Panc1 (cell line): Measurements from ENCODE around the gene F2. TPM values are rescaled to one million over a fixed set of nuclear protein-coding genes. Genes with fewer than 3 reads are reported as not detected.
"Not testable (repeated sequence)": the region's sequence is repeated elsewhere in the genome, so short reads cannot be mapped to it uniquely, and the experiment has no call there.

Experiments
- ATAC-seq: fragments of 200-7000 bp; cut with Tn5 transposase; 2 replicates; pipeline ENCODE4 v1.9.1; 2020; ENCODE audit warnings: mild to moderate bottlenecking, moderate library complexity
- BruUV-seq: library from RNA; stranded (reverse); fragments of 400-500 nt; replicated peaks from 2 replicates; lab custom pipeline; 2021; lab: Mats Ljungman, UMichigan
- CTCF ChIA-PET: fragments of 300-600 bp; sonication (Branson Sonifier 250); formaldehyde crosslinking; loops from one replicate; lab custom pipeline; 2022; ENCODE audit warnings: antibody characterized with exemption; lab: Charles Lee
- POLR2A ChIA-PET: fragments of 300-600 bp; sonication (Branson Sonifier 250); formaldehyde crosslinking; loops from one replicate; lab custom pipeline; 2022; ENCODE audit warnings: antibody characterized with exemption; lab: Charles Lee
- DNase-seq: peaks from one replicate; pipeline ENCODE4 v3.0.0-alpha.2; 2010; ENCODE audit warnings: low read depth, low spot score
- H3K27ac ChIP-seq: 2 replicates; pipeline ENCODE4 v1.5.1; 2011; ENCODE audit warnings: mild to moderate bottlenecking, low read length, inconsistent platforms
- H3K27me3 ChIP-seq: fragments of 200-500 bp; sonication (Bioruptor generic); 2 replicates; pipeline ENCODE4 v1.6.0; 2014; ENCODE audit warnings: low read length, inconsistent platforms; ENCODE audit not compliant: control insufficient read depth, insufficient read depth
- H3K36me3 ChIP-seq: fragments of 200-500 bp; sonication (Bioruptor generic); 2 replicates; pipeline ENCODE4 v1.5.1; 2014; ENCODE audit warnings: inconsistent platforms, mild to moderate bottlenecking, low read length, moderate library complexity; ENCODE audit not compliant: control insufficient read depth, insufficient read depth
- H3K4me1 ChIP-seq: 2 replicates; pipeline ENCODE4 v1.5.1; 2011; ENCODE audit warnings: inconsistent platforms, mild to moderate bottlenecking, low read length, moderate library complexity; ENCODE audit not compliant: control insufficient read depth, insufficient read depth
- H3K4me3 ChIP-seq, 2 experiments: 2 replicates each; pipeline ENCODE4 v1.5.1; 2011 to 2012; ENCODE audit warnings: low read depth in 2 of 2, low read length in 2 of 2, mild to moderate bottlenecking in 2 of 2, inconsistent platforms in 1 of 2, moderate library complexity in 1 of 2
- H3K9me3 ChIP-seq: fragments of 200-500 bp; sonication (Bioruptor generic); 2 replicates; pipeline ENCODE4 v1.5.1; 2014; ENCODE audit warnings: low read depth, mild to moderate bottlenecking, inconsistent platforms, low read length, moderate library complexity; ENCODE audit not compliant: control insufficient read depth, insufficient read depth
- POLR2AphosphoS5 ChIP-seq: IDR thresholded peaks from 2 replicates; pipeline ENCODE4 v1.6.1; 2012; ENCODE audit warnings: mild to moderate bottlenecking, low read depth, low read length, moderate library complexity
- SIN3A ChIP-seq: IDR thresholded peaks from 2 replicates; pipeline ENCODE4 v1.6.1; 2012; ENCODE audit warnings: low read depth, mild to moderate bottlenecking, low read length, moderate library complexity, borderline replicate concordance; ENCODE audit not compliant: insufficient read depth
- TCF7L2 ChIP-seq: IDR thresholded peaks from 2 replicates; pipeline ENCODE4 v1.6.1; 2011; ENCODE audit warnings: mild to moderate bottlenecking, low read depth, low read length, inconsistent platforms
- in situ Hi-C: cut with HindIII; loops from 2 replicates; pipeline ENCODE4 v1.10.0; 2016; ENCODE audit warnings: low sequenced_read_pairs, low pct_unique_long_range_greater_than_20kb
- intact Hi-C: fragments of 100-400 bp; cut with micrococcal nuclease; formaldehyde crosslinking; loops from one replicate; pipeline ENCODE4 v1.10.0; 2022; ENCODE audit not compliant: unreplicated experiment
- total RNA-seq: library from RNA; stranded (reverse); gene quantifications from one replicate; pipeline ENCODE4 v1.2.1, GENCODE V29; 2021; ENCODE audit not compliant: unreplicated experiment
- TF ChIP-seq, protein P1 (sequence below): fragments of 450-650 bp; IDR thresholded peaks from 2 replicates; pipeline ENCODE4 v1.5.1; 2017; ENCODE audit warnings: mild to moderate bottlenecking
- TF ChIP-seq, protein P2 (sequence below), 2 experiments: IDR thresholded peaks; 2 replicates each; pipeline ENCODE4 v1.6.1; 2011 to 2012; ENCODE audit warnings: low read depth in 2 of 2, control low read depth in 1 of 2, low read length in 1 of 2, mild to moderate bottlenecking in 1 of 2, moderate library complexity in 1 of 2; ENCODE audit not compliant: insufficient read depth in 1 of 2

Gene F2
- total RNA-seq, 1 experiment from 2014 or later = 0.64 TPM

DNA sequence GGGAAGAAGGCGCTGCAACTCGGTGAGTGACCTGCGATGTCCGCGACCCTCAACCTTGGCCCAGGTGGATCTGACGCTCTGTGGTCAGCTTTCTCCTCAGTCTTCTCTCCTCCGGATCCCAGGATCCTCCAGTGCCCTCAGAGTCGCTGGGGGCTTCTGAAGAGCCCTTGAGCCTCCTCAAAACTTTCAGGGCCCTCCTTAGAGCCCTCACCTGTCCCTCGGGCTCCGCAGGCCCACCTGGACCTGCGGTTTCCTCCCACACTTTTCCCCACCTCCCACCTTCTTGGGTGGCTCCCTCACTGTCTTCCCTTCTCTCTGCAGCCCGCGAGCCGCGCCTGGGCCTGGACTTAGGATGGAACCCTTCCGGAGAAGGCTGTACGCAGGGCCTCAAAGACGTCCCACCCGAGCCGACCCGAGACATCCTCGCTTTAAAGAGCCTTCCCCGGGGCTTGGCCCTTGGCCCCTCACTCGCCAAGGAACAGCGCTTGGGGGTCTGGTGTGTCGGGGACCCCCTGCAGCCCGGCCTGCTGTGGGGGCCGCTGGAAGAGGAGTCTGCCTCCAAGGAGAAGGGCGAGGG, 17.8 kb upstream of the F2 start:
- Histone ChIP-seq H3K4me1 (peaks cover 8% of the 10 kb centered on the region; the same call in 1 of the 2 replicates), H3K27ac (peak overlapping the region; percentile 99), H3K9me3 (no peaks in the 10 kb centered on the region), H3K36me3 (peaks cover 10% of the 10 kb centered on the region), H3K4me3 (peak overlapping the region; percentile 90 to 99), H3K27me3 (no peaks in the 10 kb centered on the region)
- TF ChIP-seq POLR2AphosphoS5 = no peak
- in situ Hi-C loops (no loop called here), intact Hi-C loops (no loop called here)
- ChIA-PET CTCF (no interaction called here), POLR2A (interaction anchor here (0.6 kb wide), 1 partner anchor 36 kb away, joined by 3 read pairs; no protein-coding TSS in a partner anchor)
- DNase-seq = no peak
- ATAC-seq = peak; percentile 17
- BruUV-seq = TSS peak; percentile 89

DNA sequence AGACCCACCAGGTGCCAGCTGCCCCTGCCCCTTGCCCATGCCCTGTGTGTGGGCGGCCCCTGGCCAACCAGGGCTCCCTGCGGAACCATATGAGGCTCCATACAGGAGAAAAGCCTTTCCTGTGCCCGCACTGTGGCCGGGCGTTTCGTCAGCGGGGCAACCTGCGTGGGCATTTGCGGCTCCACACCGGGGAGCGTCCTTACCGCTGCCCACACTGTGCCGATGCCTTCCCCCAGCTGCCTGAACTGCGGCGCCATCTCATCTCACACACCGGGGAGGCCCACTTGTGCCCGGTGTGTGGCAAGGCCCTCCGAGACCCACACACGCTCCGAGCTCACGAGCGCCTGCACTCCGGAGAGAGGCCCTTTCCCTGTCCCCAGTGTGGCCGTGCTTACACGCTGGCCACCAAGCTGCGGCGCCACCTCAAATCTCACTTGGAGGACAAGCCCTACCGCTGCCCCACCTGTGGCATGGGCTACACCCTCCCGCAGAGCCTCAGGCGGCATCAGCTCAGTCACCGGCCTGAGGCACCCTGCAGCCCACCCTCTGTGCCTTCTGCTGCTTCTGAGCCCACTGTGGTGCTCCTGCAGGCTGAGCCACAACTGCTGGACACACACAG, 13.8 kb upstream of the F2 start:
- DNase-seq (no peak), ATAC-seq (no peak)
- Histone ChIP-seq H3K4me3 (no peak overlapping the region), H3K9me3 (no peaks in the 10 kb centered on the region), H3K36me3 (peaks cover 10% of the 10 kb centered on the region), H3K27ac (no peak overlapping the region), H3K27me3 (no peaks in the 10 kb centered on the region), H3K4me1 (peaks cover 8% of the 10 kb centered on the region; the same call in 1 of the 2 replicates)
- in situ Hi-C loops = no loop called here
- POLR2A ChIA-PET = no interaction called here
- intact Hi-C loops = no loop called here
- no peak for TF ChIP-seq POLR2AphosphoS5
- TF ChIP-seq, protein P1, sequence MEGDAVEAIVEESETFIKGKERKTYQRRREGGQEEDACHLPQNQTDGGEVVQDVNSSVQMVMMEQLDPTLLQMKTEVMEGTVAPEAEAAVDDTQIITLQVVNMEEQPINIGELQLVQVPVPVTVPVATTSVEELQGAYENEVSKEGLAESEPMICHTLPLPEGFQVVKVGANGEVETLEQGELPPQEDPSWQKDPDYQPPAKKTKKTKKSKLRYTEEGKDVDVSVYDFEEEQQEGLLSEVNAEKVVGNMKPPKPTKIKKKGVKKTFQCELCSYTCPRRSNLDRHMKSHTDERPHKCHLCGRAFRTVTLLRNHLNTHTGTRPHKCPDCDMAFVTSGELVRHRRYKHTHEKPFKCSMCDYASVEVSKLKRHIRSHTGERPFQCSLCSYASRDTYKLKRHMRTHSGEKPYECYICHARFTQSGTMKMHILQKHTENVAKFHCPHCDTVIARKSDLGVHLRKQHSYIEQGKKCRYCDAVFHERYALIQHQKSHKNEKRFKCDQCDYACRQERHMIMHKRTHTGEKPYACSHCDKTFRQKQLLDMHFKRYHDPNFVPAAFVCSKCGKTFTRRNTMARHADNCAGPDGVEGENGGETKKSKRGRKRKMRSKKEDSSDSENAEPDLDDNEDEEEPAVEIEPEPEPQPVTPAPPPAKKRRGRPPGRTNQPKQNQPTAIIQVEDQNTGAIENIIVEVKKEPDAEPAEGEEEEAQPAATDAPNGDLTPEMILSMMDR = no peak
- TF ChIP-seq, protein P2, sequence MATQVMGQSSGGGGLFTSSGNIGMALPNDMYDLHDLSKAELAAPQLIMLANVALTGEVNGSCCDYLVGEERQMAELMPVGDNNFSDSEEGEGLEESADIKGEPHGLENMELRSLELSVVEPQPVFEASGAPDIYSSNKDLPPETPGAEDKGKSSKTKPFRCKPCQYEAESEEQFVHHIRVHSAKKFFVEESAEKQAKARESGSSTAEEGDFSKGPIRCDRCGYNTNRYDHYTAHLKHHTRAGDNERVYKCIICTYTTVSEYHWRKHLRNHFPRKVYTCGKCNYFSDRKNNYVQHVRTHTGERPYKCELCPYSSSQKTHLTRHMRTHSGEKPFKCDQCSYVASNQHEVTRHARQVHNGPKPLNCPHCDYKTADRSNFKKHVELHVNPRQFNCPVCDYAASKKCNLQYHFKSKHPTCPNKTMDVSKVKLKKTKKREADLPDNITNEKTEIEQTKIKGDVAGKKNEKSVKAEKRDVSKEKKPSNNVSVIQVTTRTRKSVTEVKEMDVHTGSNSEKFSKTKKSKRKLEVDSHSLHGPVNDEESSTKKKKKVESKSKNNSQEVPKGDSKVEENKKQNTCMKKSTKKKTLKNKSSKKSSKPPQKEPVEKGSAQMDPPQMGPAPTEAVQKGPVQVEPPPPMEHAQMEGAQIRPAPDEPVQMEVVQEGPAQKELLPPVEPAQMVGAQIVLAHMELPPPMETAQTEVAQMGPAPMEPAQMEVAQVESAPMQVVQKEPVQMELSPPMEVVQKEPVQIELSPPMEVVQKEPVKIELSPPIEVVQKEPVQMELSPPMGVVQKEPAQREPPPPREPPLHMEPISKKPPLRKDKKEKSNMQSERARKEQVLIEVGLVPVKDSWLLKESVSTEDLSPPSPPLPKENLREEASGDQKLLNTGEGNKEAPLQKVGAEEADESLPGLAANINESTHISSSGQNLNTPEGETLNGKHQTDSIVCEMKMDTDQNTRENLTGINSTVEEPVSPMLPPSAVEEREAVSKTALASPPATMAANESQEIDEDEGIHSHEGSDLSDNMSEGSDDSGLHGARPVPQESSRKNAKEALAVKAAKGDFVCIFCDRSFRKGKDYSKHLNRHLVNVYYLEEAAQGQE (IDR thresholded peaks at IDR 0.05; ENCODE audit: insufficient read depth in 1 of 2, low read depth in 2 of 2, low read length in 1 of 2) = no peak
- no peak for TF ChIP-seq TCF7L2
- no peak for TF ChIP-seq SIN3A
- CTCF ChIA-PET = no interaction called here
- no TSS peak for BruUV-seq

DNA sequence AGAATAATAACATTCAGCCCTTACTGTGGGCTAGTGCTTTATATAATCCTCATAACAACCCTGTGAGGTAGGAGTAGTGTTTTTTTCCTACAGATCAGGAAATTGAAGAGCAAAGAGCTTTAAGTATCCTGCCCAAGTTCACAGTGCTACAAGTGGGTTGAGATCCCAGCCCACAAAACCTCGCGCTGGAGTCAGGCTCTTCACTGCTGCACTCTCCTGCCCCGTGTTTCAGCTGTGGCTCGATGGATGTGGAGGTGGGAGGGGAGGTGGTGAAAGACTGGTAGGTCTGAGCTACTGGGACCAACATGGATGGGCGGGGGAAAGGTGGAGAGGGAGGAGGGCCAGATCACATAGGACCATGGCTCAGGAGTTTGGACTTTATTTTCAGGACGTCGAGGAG, 12.1 kb upstream of the F2 start:
- CTCF ChIA-PET = no interaction called here
- DNase-seq (no peak), ATAC-seq (no peak)
- Histone ChIP-seq H3K4me1 (peaks cover 8% of the 10 kb centered on the region; the same call in 1 of the 2 replicates), H3K36me3 (peaks cover 5% of the 10 kb centered on the region), H3K4me3 (no peak overlapping the region), H3K9me3 (no peaks in the 10 kb centered on the region), H3K27me3 (no peaks in the 10 kb centered on the region), H3K27ac (no peak overlapping the region)
- in situ Hi-C loops = no loop called here
- intact Hi-C loops = no loop called here
- no peak for TF ChIP-seq SIN3A
- TF ChIP-seq TCF7L2 = no peak
- TF ChIP-seq, protein P2 (IDR thresholded peaks at IDR 0.05; ENCODE audit: insufficient read depth in 1 of 2, low read depth in 2 of 2, low read length in 1 of 2) = no peak
- BruUV-seq = no TSS peak
- POLR2A ChIA-PET = interaction anchor here (0.6 kb wide), 1 partner anchor 116 kb away, joined by 3 read pairs; no protein-coding TSS in a partner anchor

DNA sequence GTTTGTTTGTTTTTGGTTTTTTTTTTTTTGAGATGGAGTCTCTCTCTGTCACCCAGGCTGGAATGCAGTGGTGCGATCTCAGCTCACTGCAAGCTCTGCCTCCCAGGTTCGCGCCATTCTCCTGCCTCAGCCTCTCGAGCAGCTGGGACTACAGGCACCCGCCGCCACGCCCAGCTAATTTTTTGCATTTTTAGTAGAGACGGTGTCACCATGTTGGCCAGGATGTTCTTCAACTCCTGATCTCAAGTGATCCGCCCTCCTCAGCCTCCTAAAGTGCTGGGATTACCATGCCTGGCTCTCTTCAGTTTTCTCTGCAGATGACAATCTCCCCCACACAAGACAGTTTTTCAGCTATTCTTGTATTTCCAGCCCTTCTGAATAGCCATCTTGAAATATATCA, 9.7 kb upstream of the F2 start:
- H3K9me3 ChIP-seq, in situ Hi-C loops, ATAC-seq, intact Hi-C loops, H3K36me3 ChIP-seq, H3K4me1 ChIP-seq, H3K27ac ChIP-seq, DNase-seq, CTCF ChIA-PET, H3K27me3 ChIP-seq, BruUV-seq, H3K4me3 ChIP-seq: not testable (repeated sequence)
- POLR2A ChIA-PET = interaction anchor here (0.7 kb wide), 1 partner anchor 10 kb away, joined by 6 read pairs; no protein-coding TSS in a partner anchor
